ENCODE measurements around the gene EP400.
A peak's percentile ranks its signal among the peaks of the same experiment; 100 is the strongest.

The EP400 gene, protein sequence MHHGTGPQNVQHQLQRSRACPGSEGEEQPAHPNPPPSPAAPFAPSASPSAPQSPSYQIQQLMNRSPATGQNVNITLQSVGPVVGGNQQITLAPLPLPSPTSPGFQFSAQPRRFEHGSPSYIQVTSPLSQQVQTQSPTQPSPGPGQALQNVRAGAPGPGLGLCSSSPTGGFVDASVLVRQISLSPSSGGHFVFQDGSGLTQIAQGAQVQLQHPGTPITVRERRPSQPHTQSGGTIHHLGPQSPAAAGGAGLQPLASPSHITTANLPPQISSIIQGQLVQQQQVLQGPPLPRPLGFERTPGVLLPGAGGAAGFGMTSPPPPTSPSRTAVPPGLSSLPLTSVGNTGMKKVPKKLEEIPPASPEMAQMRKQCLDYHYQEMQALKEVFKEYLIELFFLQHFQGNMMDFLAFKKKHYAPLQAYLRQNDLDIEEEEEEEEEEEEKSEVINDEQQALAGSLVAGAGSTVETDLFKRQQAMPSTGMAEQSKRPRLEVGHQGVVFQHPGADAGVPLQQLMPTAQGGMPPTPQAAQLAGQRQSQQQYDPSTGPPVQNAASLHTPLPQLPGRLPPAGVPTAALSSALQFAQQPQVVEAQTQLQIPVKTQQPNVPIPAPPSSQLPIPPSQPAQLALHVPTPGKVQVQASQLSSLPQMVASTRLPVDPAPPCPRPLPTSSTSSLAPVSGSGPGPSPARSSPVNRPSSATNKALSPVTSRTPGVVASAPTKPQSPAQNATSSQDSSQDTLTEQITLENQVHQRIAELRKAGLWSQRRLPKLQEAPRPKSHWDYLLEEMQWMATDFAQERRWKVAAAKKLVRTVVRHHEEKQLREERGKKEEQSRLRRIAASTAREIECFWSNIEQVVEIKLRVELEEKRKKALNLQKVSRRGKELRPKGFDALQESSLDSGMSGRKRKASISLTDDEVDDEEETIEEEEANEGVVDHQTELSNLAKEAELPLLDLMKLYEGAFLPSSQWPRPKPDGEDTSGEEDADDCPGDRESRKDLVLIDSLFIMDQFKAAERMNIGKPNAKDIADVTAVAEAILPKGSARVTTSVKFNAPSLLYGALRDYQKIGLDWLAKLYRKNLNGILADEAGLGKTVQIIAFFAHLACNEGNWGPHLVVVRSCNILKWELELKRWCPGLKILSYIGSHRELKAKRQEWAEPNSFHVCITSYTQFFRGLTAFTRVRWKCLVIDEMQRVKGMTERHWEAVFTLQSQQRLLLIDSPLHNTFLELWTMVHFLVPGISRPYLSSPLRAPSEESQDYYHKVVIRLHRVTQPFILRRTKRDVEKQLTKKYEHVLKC (N-terminal part only)

DNA sequence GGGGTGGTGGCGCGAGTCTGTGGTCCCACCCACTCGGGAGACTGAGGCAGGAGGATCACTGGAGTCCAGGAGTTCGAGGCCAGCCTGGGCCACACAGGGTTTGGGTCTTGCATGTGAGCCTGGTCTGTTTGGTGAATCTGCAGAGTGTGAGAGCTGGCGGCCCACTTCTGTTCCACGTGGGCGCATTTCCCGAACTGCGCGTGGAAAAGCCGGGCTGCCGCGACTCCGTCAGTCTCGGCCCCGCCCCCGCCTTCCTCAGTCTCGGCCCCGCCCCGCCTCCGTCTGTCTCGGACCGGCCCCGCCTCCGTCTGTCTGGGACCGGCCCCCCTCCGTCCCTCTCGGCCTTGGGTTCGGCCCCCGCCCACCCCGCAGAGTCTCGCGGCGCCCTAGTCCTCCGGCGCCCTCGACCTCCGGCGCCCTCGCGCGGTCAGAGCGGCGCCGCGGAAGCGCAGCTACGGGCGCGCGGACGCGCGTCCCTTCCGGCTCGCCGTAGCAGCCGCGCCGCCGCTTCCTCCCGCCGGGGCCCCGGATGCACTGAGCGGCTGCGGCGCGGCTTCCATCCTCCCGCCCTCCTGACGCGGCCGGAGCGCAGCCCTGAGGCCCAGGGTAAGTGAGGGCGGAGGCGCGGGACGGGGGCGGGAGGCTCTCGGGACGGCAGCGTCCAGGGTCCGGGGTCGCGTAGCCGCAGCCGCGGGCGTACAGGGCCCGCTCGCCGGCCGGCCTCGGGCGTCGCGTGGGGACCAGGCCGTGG, at the start of gene EP400:
EP400 (plus strand) TSS at position 512 of the 751 bp plus-strand sequence. CDS start 10,678 bp downstream, outside the sequence.
- FAIRE-seq (peak; percentile 93), DNase-seq (ENCODE audit: insufficient read length, low spot score) (peak; percentile 91)

DNA sequence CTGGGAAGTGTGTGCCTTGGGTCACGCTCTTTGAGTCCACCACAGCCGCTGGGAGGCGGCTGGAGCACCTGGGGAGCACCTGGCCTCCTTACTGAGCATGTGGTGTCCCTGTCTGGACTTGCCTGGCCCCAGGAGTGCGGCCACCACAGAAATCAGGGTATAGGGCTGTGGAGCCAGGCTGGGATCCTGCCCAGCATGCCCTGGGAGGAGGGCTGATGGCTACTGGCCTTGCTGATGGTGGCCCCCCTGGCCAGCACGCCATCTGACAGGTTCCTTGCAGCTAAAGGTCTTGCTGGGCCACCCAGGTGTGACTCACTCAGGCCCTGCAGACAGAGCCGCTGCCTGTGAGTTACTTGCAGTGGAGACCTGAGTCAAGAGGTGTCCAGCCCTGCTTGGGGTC, 49.3 kb upstream of the EP400 start:
- FAIRE-seq (no peak), DNase-seq (ENCODE audit: insufficient read length, low spot score) (no peak)

DNA sequence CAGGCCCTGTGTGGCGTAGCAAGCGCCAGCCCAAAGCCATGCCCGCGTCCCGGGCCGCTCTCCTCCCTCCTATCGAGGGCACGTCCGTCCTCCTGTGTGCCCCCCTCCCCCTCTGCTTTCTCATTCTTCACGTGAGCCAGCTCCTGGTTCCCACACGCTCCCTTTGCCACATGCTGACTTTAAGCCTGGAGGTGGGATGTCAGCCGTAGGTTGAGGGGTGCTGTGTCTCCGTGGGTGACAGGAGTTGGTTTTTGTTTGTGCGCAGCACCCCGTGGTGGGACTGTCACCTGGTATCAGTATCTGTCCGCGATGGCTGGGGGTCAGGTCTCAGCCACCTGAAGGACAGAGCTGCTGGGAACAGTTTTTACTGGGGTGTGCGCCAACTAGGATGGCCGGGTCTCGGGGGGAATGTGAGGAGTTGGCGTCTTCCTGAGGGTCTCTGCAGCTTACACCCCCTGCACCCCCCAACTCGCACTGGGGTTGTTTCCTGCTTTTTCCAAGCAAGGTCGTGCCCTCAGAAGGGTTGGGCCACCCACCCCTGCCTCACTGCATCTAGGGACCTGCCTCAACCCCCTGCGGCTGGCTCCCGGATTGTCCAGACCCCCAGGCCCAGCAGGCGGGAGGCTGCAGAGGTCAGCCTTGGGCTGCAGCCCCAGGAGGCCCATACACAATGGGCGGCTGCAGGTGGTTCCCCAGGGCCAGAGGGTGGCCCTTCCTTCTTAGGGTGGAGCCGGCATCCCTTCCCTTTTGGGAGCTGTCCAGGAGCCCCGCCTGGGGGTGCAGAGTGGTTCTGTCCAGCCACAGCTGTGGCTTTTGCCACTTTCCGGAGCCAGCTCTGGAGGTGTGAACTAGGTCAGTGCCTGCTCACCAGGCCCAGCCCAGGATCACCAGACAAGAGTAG, 48.1 kb upstream of the EP400 start:
- DNase-seq (ENCODE audit: insufficient read length, low spot score) (no peak), FAIRE-seq (no peak)

DNA sequence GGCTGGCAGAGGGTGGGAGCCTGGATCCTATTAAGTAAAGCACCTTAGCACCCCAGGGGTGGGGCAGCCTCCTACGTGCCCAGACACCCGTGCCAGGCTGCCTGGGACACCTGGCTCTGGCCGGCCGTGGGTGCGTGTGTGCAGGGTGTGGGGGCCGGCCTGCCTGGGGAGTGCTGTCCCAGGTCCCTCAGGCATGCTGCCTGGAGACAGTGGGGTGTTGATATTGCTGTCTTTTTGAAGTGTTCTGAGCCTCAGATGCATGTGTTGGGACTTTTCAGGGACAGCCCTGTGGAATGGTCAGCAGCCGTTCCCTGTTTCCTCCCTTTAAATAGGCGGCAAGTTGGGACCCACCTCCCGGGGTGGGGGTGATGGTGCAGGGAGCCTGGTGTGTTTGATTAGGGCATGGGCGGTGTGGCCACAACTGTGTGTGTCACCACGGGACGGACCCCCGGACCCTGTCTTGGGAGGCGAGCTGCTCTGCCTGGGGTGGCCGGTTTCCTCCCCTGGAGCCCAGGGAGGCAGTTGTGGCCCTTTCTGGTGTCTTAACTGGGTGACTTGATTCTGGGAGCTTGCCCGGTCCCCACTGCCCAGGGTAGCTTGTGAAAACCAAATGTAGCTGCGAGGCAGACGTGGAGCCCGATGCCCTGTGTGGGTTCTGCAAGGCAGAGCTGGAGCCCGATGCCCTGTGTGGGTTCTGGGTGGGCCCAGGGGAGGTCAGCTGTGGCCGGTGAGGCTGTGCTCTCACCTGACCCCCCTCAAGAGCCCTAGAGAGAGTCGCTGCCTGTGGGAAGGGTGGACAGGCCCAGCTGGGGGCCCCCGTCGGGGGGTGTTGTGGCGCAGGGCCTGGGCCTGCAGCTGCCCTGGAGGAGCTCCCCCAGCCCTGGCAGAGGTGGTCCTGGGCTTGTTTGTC, 47.2 kb upstream of the EP400 start:
- DNase-seq (ENCODE audit: insufficient read length, low spot score) (no peak), FAIRE-seq (no peak)

DNA sequence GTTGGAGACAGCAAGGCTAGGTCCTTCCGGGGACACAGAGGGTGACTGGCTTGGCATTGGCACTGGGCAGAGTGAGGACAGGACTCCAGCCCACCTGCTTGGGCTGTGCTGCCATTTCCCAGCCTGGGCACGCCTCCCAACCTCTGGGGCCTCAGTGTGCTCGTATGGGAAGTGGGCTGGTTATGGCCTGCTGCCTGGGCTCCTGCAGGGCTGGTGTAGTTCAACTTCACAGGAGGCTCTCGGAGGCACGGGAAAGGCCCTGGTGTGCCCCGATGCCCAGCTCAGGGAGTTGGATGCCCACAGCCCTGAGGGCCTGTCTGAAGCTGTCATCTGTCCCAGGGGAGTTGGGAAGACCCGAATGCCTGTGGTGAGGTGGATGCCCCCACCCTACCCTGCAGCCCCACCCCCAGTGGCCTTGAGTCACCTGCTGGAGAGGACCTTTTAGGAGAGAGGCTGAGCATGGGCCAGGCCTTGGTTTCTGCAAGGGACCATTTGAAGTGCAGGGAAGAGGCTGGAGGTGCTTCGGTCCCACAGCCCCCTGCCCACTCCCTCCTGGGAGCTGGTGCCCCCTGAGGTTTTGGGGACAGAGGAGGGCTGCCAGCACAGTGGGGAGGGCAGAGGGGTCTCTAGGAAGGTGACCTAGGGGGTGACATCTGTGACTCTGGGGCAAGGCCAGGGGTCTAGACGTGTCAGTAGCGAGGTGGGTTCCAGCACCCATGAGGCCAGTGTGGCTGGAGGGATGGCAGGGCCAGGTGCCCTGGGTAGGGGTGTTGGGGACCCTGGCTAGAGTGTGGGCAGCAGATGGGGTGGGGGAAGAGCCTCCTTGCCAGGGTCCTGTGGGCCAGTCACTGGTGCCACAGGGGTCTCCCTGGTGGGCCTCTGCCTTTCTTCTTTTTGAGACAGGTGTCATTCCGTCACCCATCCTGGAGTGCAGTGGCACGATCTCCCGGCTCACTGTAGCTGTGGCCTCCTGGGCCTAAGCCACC, 46.2 kb upstream of the EP400 start:
- FAIRE-seq (no peak), DNase-seq (ENCODE audit: insufficient read length, low spot score) (no peak)

DNA sequence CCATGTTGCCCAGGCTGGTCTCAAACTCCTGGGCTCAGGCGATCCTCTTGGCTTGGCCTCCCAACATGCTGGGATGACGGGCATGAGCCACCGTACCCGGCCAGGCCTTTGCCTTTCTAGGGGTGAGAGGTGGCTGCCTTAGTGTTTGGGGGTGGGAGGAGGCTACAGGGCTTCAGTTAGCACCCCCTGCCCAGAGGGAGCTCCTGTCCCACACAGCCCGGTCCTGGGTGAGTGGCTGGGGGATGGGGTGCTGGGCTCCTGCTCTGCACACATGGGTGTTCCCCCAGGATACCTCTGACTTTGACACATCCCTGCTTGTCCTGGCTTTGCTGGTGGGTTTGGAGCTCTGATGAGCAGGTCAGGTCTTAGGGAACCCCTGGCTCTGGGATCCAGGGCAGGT, 45.4 kb upstream of the EP400 start:
- DNase-seq (ENCODE audit: insufficient read length, low spot score), result no peak
- FAIRE-seq, result no peak

GRCh38 chr12:131905081-131905629, 44.6 kb upstream of the EP400 start:
- FAIRE-seq (no peak), DNase-seq (ENCODE audit: insufficient read length, low spot score) (no peak)

DNA sequence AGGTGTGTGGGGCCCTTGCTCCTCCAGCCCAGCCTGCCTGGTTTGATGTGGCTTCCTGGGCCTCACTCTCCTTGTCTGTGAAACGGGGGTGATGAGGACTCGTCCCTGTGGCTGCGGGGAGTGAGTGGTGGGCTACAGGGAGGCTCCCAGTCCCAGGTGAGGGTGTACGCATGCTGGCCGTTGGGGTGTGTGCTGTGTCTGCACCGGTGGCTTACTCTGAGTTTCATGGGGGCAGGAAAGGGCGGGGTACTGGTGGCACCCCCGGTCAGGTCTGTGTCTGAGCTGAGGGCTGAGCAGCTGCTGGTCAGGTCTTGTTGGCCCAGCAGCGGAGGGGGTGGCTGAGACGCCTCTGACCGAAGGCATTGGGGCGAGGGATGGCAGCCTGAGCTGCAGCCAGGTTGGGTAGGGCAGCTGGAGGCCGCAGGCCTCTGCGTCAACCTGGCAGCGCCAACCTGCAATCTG, 44.1 kb upstream of the EP400 start:
- DNase-seq (ENCODE audit: insufficient read length, low spot score), result no peak
- FAIRE-seq, result no peak

DNA sequence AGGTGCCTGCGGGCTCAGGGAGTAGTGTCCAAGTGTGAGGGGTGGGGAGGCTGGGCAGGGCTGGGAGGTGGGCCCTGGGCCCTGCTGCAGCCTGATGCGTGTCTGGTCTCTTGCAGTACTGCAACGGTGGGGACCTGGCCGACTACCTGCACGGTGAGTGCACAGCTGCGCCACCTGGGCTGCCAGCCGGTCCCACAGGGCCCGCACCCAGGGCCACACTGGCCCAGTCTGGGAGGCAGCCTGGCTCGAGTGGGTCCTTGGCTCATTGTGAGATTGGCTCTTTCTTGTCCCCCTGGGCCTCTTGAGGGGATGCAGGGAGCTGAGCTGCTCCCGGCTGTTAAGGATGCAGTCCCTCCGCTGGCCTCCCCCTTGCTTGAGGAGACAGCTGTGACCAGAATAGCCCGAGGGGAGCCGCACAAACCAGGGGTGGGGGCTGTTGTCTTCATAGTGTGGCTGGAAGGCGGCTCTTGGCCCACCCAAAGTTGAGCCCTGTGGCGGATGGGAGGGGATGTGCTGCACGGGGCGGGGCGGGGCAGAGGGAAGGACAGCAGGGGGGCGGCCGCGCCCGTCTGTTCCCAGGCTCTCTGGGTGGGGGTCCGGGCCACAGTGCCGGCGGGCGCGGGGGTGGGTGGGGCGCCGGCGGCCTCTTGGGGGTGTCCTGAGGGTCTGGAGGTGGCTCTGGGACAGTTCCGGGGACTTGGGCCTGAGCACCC, 42.2 kb upstream of the EP400 start:
- DNase-seq (ENCODE audit: insufficient read length, low spot score) (no peak), FAIRE-seq (no peak)

- no peak for DNase-seq (ENCODE audit: insufficient read length, low spot score)
- FAIRE-seq, result no peak
Observed at GRCh38 chr12:131908092-131909080, 41.4 kb upstream of the EP400 start.

- no peak for DNase-seq (ENCODE audit: insufficient read length, low spot score)
- no peak for FAIRE-seq
Observed at GRCh38 chr12:131909081-131909751, 40.5 kb upstream of the EP400 start.

- DNase-seq (ENCODE audit: insufficient read length, low spot score) (no peak), FAIRE-seq (no peak)
Observed at GRCh38 chr12:131909752-131910219, 40.0 kb upstream of the EP400 start.

- FAIRE-seq (no peak), DNase-seq (ENCODE audit: insufficient read length, low spot score) (no peak)
Observed at GRCh38 chr12:131910302-131911027, 39.3 kb upstream of the EP400 start.

Measured in HTR-8/SVneo (cell line).